ENCODE measurements around the gene LRFN2.

Gene LRFN2

GRCh38 chr6:40394381-40394780, 192.8 kb downstream of the LRFN2 start:
- DNase-seq (ENCODE audit: low spot score) = no peak
- TF ChIP-seq, protein P1, sequence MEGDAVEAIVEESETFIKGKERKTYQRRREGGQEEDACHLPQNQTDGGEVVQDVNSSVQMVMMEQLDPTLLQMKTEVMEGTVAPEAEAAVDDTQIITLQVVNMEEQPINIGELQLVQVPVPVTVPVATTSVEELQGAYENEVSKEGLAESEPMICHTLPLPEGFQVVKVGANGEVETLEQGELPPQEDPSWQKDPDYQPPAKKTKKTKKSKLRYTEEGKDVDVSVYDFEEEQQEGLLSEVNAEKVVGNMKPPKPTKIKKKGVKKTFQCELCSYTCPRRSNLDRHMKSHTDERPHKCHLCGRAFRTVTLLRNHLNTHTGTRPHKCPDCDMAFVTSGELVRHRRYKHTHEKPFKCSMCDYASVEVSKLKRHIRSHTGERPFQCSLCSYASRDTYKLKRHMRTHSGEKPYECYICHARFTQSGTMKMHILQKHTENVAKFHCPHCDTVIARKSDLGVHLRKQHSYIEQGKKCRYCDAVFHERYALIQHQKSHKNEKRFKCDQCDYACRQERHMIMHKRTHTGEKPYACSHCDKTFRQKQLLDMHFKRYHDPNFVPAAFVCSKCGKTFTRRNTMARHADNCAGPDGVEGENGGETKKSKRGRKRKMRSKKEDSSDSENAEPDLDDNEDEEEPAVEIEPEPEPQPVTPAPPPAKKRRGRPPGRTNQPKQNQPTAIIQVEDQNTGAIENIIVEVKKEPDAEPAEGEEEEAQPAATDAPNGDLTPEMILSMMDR (IDR thresholded peaks at IDR 0.05; ENCODE audit: borderline replicate concordance, control extremely low read depth, extremely low read depth, insufficient read depth, missing control alignments) = no peak
- in situ Hi-C loops (cut with MboI; ENCODE audit: low sequenced_read_pairs, unreplicated experiment) = no loop called here

DNA sequence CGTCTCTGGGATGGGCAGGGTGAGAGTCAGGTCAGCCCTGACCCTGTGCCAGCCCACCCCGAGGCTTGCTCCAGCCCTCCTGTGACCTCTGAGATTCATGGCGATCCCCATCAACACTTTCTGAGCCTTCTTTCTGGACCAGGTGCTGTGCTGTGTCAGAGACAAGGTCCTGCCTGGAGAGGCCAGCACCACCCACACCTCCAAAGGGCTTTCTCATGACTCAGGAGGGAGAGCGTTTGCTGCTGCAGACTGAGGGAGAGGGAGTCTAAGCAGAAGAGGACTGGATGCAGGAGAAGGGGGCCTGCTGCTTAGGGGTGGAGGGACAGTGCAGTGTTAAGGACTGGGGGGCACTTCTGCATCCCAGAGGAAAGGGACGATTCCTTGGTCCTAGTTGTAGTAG, 193.5 kb downstream of the LRFN2 start:
- no peak for DNase-seq (ENCODE audit: low spot score)
- in situ Hi-C loops (cut with MboI; ENCODE audit: low sequenced_read_pairs, unreplicated experiment) = no loop called here
- TF ChIP-seq, protein P1 (IDR thresholded peaks at IDR 0.05; ENCODE audit: borderline replicate concordance, control extremely low read depth, extremely low read depth, insufficient read depth, missing control alignments) = no peak

- DNase-seq (ENCODE audit: low spot score) = no peak
- TF ChIP-seq, protein P1 (IDR thresholded peaks at IDR 0.05; ENCODE audit: borderline replicate concordance, control extremely low read depth, extremely low read depth, insufficient read depth, missing control alignments) = no peak
- in situ Hi-C loops (cut with MboI; ENCODE audit: low sequenced_read_pairs, unreplicated experiment) = no loop called here
Observed at GRCh38 chr6:40392589-40392988, 194.6 kb downstream of the LRFN2 start.

DNA sequence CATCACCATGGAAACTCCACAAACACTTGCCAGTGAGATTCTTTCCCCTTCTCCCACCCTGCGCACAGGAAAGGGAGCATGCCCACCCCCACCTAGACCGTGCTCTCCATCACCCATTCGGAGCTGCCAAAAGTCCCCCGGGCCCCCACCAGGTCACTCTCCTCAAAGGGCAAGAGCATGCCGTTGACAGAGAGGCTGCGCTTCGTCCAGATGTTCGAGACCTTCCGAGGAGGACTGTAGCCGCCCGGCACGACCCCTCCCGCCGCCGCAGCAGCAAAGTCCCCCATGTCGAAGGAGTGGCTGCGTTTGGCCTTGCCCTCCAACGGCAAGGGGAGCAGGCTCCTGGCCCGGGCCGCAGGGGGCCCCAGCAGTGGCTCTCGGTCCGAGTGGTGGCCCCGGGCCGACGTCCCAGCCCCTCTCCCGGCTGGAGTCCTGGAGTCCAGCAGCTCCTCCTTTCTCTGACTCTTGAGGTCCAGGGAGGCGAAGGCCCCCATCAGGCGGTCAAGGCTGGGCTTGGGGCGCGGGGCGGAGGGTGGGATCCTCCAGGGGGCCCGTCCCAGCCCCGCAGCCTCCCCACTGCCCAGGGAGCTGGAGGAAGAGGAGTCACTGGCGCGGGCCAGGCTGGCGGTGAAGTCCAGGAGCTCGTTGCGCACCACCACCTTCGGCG, 195.2 kb downstream of the LRFN2 start:
- in situ Hi-C loops (cut with MboI; ENCODE audit: low sequenced_read_pairs, unreplicated experiment) = no loop called here
- DNase-seq (ENCODE audit: low spot score) = no peak
- TF ChIP-seq, protein P1 (IDR thresholded peaks at IDR 0.05; ENCODE audit: borderline replicate concordance, control extremely low read depth, extremely low read depth, insufficient read depth, missing control alignments) = no peak

DNA sequence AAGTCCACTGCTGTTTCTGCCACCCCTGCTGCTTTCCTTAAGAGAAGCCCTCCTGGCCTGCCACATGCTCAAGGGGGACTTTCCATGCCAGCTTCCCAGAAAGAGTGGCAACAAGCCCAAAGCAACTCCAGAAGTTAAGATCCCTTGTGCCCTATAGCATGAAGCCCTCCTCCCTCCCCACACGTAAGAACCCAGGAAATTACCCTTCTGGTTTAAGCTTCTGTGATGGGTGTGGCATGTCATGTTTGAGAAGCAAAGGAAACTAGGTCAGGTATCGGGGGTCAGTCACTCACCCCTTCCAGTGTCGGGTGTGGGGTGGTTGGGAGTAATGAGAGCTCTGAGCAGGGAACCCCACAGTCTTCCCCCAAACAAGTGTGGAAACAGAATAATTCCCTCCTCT, 196.1 kb downstream of the LRFN2 start:
- no peak for DNase-seq (ENCODE audit: low spot score)
- TF ChIP-seq, protein P1 (IDR thresholded peaks at IDR 0.05; ENCODE audit: borderline replicate concordance, control extremely low read depth, extremely low read depth, insufficient read depth, missing control alignments) = no peak
- in situ Hi-C loops (cut with MboI; ENCODE audit: low sequenced_read_pairs, unreplicated experiment) = no loop called here

GRCh38 chr6:40390144-40390800, 196.9 kb downstream of the LRFN2 start:
- no peak for DNase-seq (ENCODE audit: low spot score)
- in situ Hi-C loops (cut with MboI; ENCODE audit: low sequenced_read_pairs, unreplicated experiment) = no loop called here
- TF ChIP-seq, protein P1 (IDR thresholded peaks at IDR 0.05; ENCODE audit: borderline replicate concordance, control extremely low read depth, extremely low read depth, insufficient read depth, missing control alignments) = no peak
